GM12865 (cell line): ENCODE results near the gene FAM131A.
A peak's percentile ranks its signal among the peaks of the same experiment; 100 is the strongest.

ENCODE experiments used
- DNase-seq: peaks from one replicate; pipeline ENCODE4 v3.0.0; 2010; ENCODE audit warnings: low read depth
- H3K4me3 ChIP-seq: 2 replicates; pipeline ENCODE4 v1.5.1; 2011; ENCODE audit warnings: mild to moderate bottlenecking, low read depth, low read length, control low read depth
- TF ChIP-seq, protein P1 (sequence below): IDR thresholded peaks from 2 replicates; pipeline ENCODE4 v1.5.1; 2011; ENCODE audit warnings: low read length, control low read depth, low read depth, inconsistent platforms; ENCODE audit not compliant: insufficient read depth; ENCODE audit errors: missing control alignments

The FAM131A gene

DNA sequence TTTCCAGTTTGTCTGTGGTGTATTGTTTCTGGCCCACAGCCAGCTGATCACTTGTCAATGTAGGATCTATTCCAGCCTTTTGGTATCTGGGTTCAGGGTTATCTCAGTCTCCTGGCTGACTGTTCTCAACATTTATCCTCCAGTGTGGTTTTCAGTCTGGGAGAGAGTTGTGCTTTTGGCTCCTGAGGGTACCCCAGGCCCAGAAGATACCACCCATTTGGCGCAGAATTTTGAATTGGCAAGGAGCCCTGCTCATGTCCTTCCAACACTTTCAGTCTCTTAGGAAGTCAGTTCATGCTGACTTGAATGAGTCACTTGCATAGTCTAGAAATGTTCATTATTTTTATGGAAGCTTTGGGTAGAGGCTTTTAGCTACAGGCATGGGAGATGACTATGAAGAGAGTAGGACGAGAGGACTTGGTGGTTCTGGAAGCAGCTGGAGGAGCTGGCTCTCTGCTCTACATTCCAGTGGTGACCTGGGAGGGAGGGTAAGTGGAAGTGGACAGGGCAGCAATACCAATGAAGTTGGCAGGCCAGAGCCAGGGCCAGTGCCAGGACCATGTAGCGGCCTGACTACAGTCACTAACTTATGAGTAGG is 31.3 kb downstream of the FAM131A start:
- DNase-seq, result no peak

DNA sequence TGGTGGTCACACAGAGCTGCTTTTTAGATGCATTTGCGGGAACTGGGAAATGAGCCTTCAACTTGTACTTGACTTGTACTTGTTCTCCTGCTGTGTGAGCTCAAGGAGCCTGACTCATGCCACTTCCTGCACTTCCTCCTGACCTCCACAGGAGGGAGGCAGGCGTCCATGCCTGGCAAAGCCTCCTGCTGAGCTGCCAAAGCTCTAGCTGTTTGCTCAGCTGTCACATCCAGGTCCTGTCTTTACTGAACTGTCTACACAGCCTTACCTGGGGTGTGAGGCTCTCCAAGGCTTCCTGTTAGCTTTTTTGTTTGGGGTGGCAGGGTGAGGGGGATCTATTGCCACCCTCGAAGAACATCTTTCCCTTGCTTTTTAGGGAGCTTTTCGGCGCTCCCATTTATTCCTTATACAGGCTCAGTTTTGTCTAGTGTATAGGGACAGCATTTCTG is 34.2 kb downstream of the FAM131A start:
- DNase-seq, result peak; percentile 79
- TF ChIP-seq, protein P1, sequence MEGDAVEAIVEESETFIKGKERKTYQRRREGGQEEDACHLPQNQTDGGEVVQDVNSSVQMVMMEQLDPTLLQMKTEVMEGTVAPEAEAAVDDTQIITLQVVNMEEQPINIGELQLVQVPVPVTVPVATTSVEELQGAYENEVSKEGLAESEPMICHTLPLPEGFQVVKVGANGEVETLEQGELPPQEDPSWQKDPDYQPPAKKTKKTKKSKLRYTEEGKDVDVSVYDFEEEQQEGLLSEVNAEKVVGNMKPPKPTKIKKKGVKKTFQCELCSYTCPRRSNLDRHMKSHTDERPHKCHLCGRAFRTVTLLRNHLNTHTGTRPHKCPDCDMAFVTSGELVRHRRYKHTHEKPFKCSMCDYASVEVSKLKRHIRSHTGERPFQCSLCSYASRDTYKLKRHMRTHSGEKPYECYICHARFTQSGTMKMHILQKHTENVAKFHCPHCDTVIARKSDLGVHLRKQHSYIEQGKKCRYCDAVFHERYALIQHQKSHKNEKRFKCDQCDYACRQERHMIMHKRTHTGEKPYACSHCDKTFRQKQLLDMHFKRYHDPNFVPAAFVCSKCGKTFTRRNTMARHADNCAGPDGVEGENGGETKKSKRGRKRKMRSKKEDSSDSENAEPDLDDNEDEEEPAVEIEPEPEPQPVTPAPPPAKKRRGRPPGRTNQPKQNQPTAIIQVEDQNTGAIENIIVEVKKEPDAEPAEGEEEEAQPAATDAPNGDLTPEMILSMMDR, result peak; percentile 91
- no peak overlapping the region for H3K4me3 ChIP-seq

More for the DNA sequence above, 31.3 kb downstream of the FAM131A start:
- TF ChIP-seq, protein P1, result no peak
- no peak overlapping the region for H3K4me3 ChIP-seq

DNA sequence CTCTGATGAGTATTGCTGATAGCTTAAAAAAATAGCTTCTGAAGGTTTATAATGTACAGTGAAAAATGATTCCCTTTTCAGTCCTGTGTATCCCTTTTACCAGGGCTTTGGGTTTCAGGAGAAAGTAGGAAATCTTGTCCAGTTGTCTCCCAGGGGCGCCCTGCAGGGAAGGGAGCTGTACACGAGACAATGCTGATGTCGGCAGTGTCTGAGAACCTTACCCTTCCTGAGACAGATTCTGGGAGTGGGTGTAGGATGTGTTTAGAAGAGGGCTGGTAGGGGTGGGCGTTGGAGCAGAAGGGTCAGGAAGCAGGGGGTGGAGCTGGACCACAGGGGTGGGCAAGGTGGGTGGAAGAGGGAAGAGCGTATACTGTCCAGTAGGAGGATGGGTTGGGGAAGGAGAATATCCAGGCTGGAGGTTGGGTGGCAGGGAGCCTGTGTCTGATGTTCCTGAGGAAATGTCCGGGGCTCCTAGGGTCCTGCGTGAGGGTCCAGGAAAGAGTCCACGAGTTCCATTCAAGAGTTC is 35.0 kb downstream of the FAM131A start:
- no peak overlapping the region for H3K4me3 ChIP-seq
- TF ChIP-seq, protein P1, result no peak
- no peak for DNase-seq

DNA sequence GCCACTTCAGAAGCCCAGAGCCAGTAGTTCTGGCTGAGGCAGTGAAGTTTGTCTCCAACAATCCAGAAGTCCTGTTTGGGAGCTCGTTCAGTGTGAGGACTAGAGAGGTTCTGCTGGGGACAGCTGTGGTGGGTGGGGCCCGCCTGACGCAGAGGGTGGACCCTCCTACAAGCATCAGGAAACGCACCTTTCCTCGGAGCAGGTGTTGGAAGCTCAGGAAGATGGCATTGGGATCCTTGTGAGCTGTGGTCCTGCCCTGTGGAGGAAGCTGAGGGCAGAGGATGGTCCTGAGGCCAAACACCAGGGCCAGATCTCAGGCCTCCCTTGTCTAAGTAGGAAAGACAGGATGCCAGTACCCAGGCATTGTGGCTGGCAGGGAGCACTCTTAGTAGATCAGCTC is 35.5 kb downstream of the FAM131A start:
- no peak for DNase-seq
- TF ChIP-seq, protein P1, result no peak
- H3K4me3 ChIP-seq, result no peak overlapping the region

DNA sequence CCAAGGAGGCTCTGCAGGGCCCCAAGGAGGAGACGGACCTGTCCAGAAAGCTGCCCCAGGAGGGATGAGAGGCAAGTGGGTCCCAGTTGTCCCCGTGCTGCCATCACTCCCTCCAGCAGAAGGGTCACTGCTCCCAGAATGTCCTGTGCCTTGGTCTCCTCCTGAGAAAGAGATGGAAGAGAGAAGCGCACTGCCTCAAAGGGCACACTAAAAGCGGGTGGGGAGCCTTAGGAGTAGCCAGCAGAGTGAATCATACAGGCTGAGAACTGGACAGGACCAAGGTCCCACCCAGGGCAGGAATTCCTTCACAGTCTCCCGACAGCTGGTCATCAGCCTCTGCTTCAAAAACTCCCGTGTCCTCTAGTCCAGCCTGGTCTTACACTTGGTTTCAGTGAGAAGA is 36.0 kb downstream of the FAM131A start:
- H3K4me3 ChIP-seq, result no peak overlapping the region
- DNase-seq, result no peak
- TF ChIP-seq, protein P1, result no peak

DNA sequence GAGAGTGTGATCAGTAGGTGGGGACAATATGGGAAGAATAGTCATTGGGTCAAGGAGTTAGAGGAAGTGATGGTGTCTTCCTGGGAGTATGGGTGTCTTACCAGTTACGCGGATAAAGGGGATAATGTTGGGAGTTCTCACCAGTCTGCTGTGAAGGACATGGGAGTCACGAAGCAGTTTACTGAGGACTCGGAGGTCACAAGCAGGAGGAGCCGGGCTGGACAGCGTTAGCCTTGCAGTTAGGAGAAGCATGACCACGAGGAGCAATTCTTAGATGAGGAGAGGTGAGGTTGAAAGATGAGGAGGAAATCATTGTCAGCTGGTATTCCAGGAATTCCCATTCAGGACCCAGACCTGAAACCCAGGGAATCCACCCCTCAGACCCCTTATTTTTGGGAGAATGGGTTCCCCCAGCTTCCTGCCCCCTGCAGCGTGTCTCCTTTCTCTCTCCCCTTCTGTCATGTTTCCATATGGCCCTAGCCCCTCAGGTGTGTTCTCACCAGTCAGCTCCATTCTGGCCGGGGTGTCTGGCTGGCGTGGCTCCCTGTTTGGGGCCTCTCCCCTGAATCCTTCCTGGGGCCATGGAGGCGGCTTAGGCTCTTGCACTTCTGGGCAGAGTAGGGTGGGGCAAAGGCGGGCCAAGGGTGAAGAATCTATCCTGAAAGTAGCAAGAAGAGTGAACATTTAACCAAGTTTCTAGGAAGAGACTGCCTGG is 38.5 kb downstream of the FAM131A start:
- no peak for DNase-seq
- no peak overlapping the region for H3K4me3 ChIP-seq
- TF ChIP-seq, protein P1, result no peak
